GM18507 (cell line): ENCODE results near the gene TSHZ2.
"Not testable (repeated sequence)": the region's sequence is repeated elsewhere in the genome, so short reads cannot be mapped to it uniquely, and the experiment has no call there.

Source experiments
- DNase-seq: peaks from one replicate; pipeline ENCODE4 v3.0.0; 2011; ENCODE audit warnings: low read depth; ENCODE audit not compliant: insufficient read length; ENCODE audit errors: extremely low spot score
- FAIRE-seq: peaks from 2 replicates; lab custom pipeline; 2011; peaks lifted over from hg19 to GRCh38; lab: Jason Lieb, UNC

TSHZ2 gene

GRCh38 chr20:53428588-53428987, 456.4 kb downstream of the TSHZ2 start:
- no peak for FAIRE-seq
- DNase-seq: no peak

- DNase-seq (no peak), FAIRE-seq (no peak)
Observed at GRCh38 chr20:53428996-53429395, 456.8 kb downstream of the TSHZ2 start.

- FAIRE-seq (no peak), DNase-seq (no peak)
Observed at GRCh38 chr20:53434662-53435061, 462.5 kb downstream of the TSHZ2 start.

GRCh38 chr20:53436927-53437326, 464.8 kb downstream of the TSHZ2 start:
- DNase-seq, FAIRE-seq: not testable (repeated sequence)

- FAIRE-seq (no peak), DNase-seq (no peak)
Observed at GRCh38 chr20:53438368-53438767, 466.2 kb downstream of the TSHZ2 start.

- DNase-seq (no peak), FAIRE-seq (no peak)
Observed at GRCh38 chr20:53439046-53439445, 466.9 kb downstream of the TSHZ2 start.

- FAIRE-seq: no peak
- DNase-seq: no peak
Observed at GRCh38 chr20:53439616-53440015, 467.5 kb downstream of the TSHZ2 start.

- FAIRE-seq (no peak), DNase-seq (no peak)
Observed at GRCh38 chr20:53444401-53445149, 472.4 kb downstream of the TSHZ2 start.

- FAIRE-seq (no peak), DNase-seq (no peak)
Observed at GRCh38 chr20:53445321-53445731, 473.2 kb downstream of the TSHZ2 start.

- no peak for DNase-seq
- no peak for FAIRE-seq
Observed at GRCh38 chr20:53445932-53446331, 473.8 kb downstream of the TSHZ2 start.

GRCh38 chr20:53447316-53447715, 475.2 kb downstream of the TSHZ2 start:
- FAIRE-seq (no peak), DNase-seq (no peak)

- no peak for FAIRE-seq
- no peak for DNase-seq
Observed at GRCh38 chr20:53448426-53448825, 476.3 kb downstream of the TSHZ2 start.

GRCh38 chr20:53448875-53449274, 476.7 kb downstream of the TSHZ2 start:
- DNase-seq (no peak), FAIRE-seq (no peak)

- FAIRE-seq (no peak), DNase-seq (no peak)
Observed at GRCh38 chr20:53453076-53453475, 480.9 kb downstream of the TSHZ2 start.

- FAIRE-seq (no peak), DNase-seq (no peak)
Observed at GRCh38 chr20:53454675-53455276, 482.6 kb downstream of the TSHZ2 start.

- DNase-seq (no peak), FAIRE-seq (no peak)
Observed at GRCh38 chr20:53463101-53463972, 491.2 kb downstream of the TSHZ2 start.

- DNase-seq: no peak
- no peak for FAIRE-seq
Observed at GRCh38 chr20:53466279-53466678, 494.1 kb downstream of the TSHZ2 start.

- no peak for DNase-seq
- FAIRE-seq: no peak
Observed at GRCh38 chr20:53468587-53468986, 496.4 kb downstream of the TSHZ2 start.

GRCh38 chr20:53472859-53473258, 500.7 kb downstream of the TSHZ2 start:
- DNase-seq, FAIRE-seq: not testable (repeated sequence)

- FAIRE-seq (no peak), DNase-seq (no peak)
Observed at GRCh38 chr20:53480913-53481312, 508.8 kb downstream of the TSHZ2 start.
